IMR-90 (cell line): ENCODE results near the gene DCTN1.

Experiments used
- CEBPB ChIP-seq: IDR thresholded peaks from 2 replicates; pipeline ENCODE4 v1.6.1; 2012; ENCODE audit warnings: low read depth, low read length, improper control_type of control experiment
- CHD1 ChIP-seq: IDR thresholded peaks from 2 replicates; pipeline ENCODE4 v1.6.1; 2012; ENCODE audit warnings: low read depth, low read length, improper control_type of control experiment
- MAFK ChIP-seq: IDR thresholded peaks from 2 replicates; pipeline ENCODE4 v1.6.1; 2012; ENCODE audit warnings: low read depth, low read length, improper control_type of control experiment
- POLR2A ChIP-seq: IDR thresholded peaks from 2 replicates; pipeline ENCODE4 v1.6.1; 2012; ENCODE audit warnings: mild to moderate bottlenecking, low read depth, low read length
- RAD21 ChIP-seq: IDR thresholded peaks from 2 replicates; pipeline ENCODE4 v1.6.1; 2012; ENCODE audit warnings: low read length, improper control_type of control experiment
- SMC3 ChIP-seq: fragments of 150-350 bp; IDR thresholded peaks from 2 replicates; pipeline ENCODE4 v1.6.1; 2016; ENCODE audit warnings: low read depth, mild to moderate bottlenecking, antibody characterized with exemption, low read length, moderate library complexity
- TF ChIP-seq, protein P1 (sequence below): conservative IDR thresholded peaks from 2 replicates; pipeline ENCODE4 v1.5.1; 2012; ENCODE audit warnings: mild to moderate bottlenecking, low read depth, low read length, improper control_type of control experiment
- TF ChIP-seq, protein P2 (sequence below): fragments of 150-350 bp; IDR thresholded peaks from 2 replicates; pipeline ENCODE4 v1.6.1; 2017; ENCODE audit warnings: mild to moderate bottlenecking, antibody characterized with exemption, low read length, low read depth
- TF ChIP-seq, protein P3 (sequence below): fragments of 150-350 bp; IDR thresholded peaks from 2 replicates; pipeline ENCODE4 v1.6.1; 2016; ENCODE audit warnings: low read depth, mild to moderate bottlenecking, low read length, moderate library complexity, borderline replicate concordance

DNA sequence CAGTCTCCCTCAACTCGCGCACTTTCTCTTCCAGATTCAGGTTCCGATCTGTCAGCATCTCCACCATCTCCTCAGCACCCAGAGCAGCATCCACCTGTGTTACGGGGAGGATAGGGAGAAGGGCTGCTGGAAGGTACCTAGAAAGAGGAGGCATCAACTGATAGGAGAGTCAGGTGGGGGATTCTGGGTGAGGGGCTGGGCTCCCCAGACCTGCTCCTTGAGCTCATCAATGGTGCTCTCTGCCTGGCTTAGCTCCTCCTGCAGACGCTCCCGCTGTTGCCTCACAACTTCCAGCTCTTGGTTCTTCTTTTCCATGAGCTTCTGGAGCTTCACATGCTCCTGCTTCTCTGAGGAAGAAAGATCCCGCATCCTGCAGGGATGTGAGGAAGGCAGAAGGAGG is 10.1 kb downstream of the DCTN1 start:
- no peak for TF ChIP-seq POLR2A
- no peak for TF ChIP-seq MAFK
- TF ChIP-seq, protein P1, sequence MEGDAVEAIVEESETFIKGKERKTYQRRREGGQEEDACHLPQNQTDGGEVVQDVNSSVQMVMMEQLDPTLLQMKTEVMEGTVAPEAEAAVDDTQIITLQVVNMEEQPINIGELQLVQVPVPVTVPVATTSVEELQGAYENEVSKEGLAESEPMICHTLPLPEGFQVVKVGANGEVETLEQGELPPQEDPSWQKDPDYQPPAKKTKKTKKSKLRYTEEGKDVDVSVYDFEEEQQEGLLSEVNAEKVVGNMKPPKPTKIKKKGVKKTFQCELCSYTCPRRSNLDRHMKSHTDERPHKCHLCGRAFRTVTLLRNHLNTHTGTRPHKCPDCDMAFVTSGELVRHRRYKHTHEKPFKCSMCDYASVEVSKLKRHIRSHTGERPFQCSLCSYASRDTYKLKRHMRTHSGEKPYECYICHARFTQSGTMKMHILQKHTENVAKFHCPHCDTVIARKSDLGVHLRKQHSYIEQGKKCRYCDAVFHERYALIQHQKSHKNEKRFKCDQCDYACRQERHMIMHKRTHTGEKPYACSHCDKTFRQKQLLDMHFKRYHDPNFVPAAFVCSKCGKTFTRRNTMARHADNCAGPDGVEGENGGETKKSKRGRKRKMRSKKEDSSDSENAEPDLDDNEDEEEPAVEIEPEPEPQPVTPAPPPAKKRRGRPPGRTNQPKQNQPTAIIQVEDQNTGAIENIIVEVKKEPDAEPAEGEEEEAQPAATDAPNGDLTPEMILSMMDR = no peak
- TF ChIP-seq RAD21 = no peak
- no peak for TF ChIP-seq CEBPB
- no peak for TF ChIP-seq CHD1
- TF ChIP-seq SMC3 = no peak
- TF ChIP-seq, protein P2, sequence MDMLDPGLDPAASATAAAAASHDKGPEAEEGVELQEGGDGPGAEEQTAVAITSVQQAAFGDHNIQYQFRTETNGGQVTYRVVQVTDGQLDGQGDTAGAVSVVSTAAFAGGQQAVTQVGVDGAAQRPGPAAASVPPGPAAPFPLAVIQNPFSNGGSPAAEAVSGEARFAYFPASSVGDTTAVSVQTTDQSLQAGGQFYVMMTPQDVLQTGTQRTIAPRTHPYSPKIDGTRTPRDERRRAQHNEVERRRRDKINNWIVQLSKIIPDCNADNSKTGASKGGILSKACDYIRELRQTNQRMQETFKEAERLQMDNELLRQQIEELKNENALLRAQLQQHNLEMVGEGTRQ = no peak
- TF ChIP-seq, protein P3, sequence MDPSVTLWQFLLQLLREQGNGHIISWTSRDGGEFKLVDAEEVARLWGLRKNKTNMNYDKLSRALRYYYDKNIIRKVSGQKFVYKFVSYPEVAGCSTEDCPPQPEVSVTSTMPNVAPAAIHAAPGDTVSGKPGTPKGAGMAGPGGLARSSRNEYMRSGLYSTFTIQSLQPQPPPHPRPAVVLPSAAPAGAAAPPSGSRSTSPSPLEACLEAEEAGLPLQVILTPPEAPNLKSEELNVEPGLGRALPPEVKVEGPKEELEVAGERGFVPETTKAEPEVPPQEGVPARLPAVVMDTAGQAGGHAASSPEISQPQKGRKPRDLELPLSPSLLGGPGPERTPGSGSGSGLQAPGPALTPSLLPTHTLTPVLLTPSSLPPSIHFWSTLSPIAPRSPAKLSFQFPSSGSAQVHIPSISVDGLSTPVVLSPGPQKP = no peak
